ENCODE results near the gene PIWIL1. TPM values are rescaled to one million over a fixed set of nuclear protein-coding genes. Genes with fewer than 3 reads are reported as not detected.

Gene PIWIL1
- polyA plus RNA-seq, 4 donors = 0.21 TPM; not detected in 3

DNA sequence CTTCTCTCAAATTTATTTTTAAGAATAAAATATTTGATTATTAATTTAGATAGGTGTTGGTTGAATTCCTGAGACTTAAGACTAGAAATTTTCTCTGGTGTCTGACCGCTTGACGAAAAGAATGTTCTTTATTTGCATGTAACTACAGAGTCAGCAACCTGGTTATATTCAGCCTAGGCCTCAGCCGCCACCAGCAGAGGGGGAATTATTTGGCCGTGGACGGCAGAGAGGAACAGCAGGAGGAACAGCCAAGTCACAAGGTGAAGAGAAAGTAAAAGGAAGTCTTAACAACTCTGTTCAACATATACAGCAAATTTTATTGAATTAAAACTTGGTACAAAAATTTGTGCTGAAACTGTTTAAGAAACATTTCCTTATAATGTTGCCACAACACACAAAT lies 5.2 kb downstream of the PIWIL1 start:
- H3K4me1 ChIP-seq (ENCODE audit: control insufficient read depth in 3 of 3, insufficient read depth in 2 of 3, low read depth in 1 of 3, low read length in 2 of 3) = no peaks in the 10 kb centered on the region
- no peak overlapping the region for H3K27ac ChIP-seq (ENCODE audit: low read depth in 1 of 3, low read length in 2 of 3)
- DNase-seq (no peak), FAIRE-seq (no peak)
- H3K4me3 ChIP-seq (ENCODE audit: low read depth in 1 of 3, low read length in 3 of 3) = no peak overlapping the region
- H3K36me3 ChIP-seq (ENCODE audit: control insufficient read depth in 3 of 3, insufficient read depth in 2 of 3, low read depth in 1 of 3, low read length in 3 of 3) = no peaks in the 10 kb centered on the region
- H3K27me3 ChIP-seq (ENCODE audit: control insufficient read depth in 3 of 3, insufficient read depth in 3 of 3, low read length in 3 of 3) = peaks cover 0 to 16% (median 11%) of the 10 kb centered on the region in 3 donors
- no peaks in the 10 kb centered on the region for H3K9me3 ChIP-seq (ENCODE audit: control insufficient read depth in 2 of 2, insufficient read depth in 1 of 2, low read depth in 1 of 2, low read length in 1 of 2)
- 83 to 91% (median 85%) methylated on average over 5 of the region's 5 CpGs for WGBS, 3 donors

DNA sequence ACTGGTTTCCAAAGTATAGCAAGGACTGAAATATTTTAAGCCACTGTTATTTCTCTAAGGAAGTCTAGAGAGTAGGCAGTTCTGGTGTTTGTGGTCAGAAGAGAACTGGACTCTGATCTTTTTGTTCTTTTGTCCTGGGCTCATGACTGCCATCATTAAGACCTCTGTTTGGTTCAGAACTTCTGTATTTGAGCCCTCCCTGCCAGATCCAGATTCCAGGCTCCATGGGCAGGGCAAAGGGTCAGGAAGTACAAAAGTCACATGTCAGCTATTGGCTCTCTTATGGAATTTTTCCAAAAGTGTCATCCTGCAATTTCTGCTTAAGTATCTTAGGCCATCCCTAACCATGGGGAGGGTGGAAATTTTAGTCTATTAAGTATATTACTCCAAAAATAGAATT lies 6.8 kb downstream of the PIWIL1 start:
- H3K4me1 ChIP-seq (ENCODE audit: control insufficient read depth in 3 of 3, insufficient read depth in 2 of 3, low read depth in 1 of 3, low read length in 2 of 3) = no peaks in the 10 kb centered on the region
- peaks cover 0 to 11% (median 4%) of the 10 kb centered on the region in 3 donors for H3K27me3 ChIP-seq (ENCODE audit: control insufficient read depth in 3 of 3, insufficient read depth in 3 of 3, low read length in 3 of 3)
- H3K9me3 ChIP-seq (ENCODE audit: control insufficient read depth in 2 of 2, insufficient read depth in 1 of 2, low read depth in 1 of 2, low read length in 1 of 2) = no peaks in the 10 kb centered on the region
- no peak overlapping the region for H3K27ac ChIP-seq (ENCODE audit: low read depth in 1 of 3, low read length in 2 of 3)
- no peak for DNase-seq
- no peak overlapping the region for H3K4me3 ChIP-seq (ENCODE audit: low read depth in 1 of 3, low read length in 3 of 3)
- no peaks in the 10 kb centered on the region for H3K36me3 ChIP-seq (ENCODE audit: control insufficient read depth in 3 of 3, insufficient read depth in 2 of 3, low read depth in 1 of 3, low read length in 3 of 3)
- no peak for FAIRE-seq

DNA sequence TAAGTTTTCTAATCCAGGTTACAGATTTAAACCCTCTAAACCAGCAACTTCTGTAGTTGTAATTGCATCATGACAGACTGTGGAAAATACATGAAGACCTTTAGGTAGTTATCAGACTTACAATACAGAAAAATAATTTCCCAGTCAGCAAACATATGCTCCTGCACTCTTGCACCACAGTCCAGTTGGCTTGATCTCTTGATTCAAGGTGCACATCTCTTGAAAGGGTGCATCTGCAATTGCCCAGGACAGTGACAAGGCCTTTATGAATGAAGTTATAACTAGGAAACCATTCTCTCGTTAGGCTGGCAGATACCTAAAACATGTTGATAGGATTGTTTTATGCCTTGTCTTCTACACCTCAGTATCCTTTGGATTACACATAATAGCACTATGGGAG lies 7.6 kb downstream of the PIWIL1 start:
- no peaks in the 10 kb centered on the region for H3K4me1 ChIP-seq (ENCODE audit: control insufficient read depth in 3 of 3, insufficient read depth in 2 of 3, low read depth in 1 of 3, low read length in 2 of 3)
- no peaks in the 10 kb centered on the region for H3K9me3 ChIP-seq (ENCODE audit: control insufficient read depth in 2 of 2, insufficient read depth in 1 of 2, low read depth in 1 of 2, low read length in 1 of 2)
- H3K4me3 ChIP-seq (ENCODE audit: low read depth in 1 of 3, low read length in 3 of 3) = no peak overlapping the region
- H3K27me3 ChIP-seq (ENCODE audit: control insufficient read depth in 3 of 3, insufficient read depth in 3 of 3, low read length in 3 of 3) = peaks cover 0 to 4% (median 0%) of the 10 kb centered on the region in 3 donors
- no peaks in the 10 kb centered on the region for H3K36me3 ChIP-seq (ENCODE audit: control insufficient read depth in 3 of 3, insufficient read depth in 2 of 3, low read depth in 1 of 3, low read length in 3 of 3)
- no peak for DNase-seq
- 69 to 94% (median 76%) methylated on average over 1 of the region's 1 CpG for whole genome bisulfite sequencing, 3 donors
- no peak overlapping the region for H3K27ac ChIP-seq (ENCODE audit: low read depth in 1 of 3, low read length in 2 of 3)
- no peak for FAIRE-seq

DNA sequence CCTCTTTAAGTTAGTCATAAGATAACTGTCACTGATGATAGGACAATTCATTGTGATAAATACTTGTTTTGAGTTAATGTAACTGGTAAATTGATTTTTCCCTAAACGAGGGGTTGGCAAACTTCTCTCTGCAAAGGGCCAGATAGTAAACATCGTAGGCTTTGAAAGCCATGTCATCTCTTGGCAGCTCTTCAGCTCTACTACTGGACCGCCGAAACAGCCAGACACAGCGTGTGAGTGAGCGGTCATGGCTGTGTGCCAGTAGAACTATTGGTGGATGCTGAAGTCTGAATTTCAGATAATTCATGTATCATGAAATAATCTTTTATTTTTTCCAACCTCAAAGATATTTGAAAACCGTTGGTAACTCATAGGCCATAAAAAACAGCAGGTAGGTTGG lies 9.9 kb downstream of the PIWIL1 start:
- Histone ChIP-seq H3K36me3 (ENCODE audit: control insufficient read depth in 3 of 3, insufficient read depth in 2 of 3, low read depth in 1 of 3, low read length in 3 of 3) (no peaks in the 10 kb centered on the region), H3K4me3 (ENCODE audit: low read depth in 1 of 3, low read length in 3 of 3) (no peak overlapping the region), H3K27ac (ENCODE audit: low read depth in 1 of 3, low read length in 2 of 3) (no peak overlapping the region), H3K9me3 (ENCODE audit: control insufficient read depth in 2 of 2, insufficient read depth in 1 of 2, low read depth in 1 of 2, low read length in 1 of 2) (no peaks in the 10 kb centered on the region), H3K27me3 (ENCODE audit: control insufficient read depth in 3 of 3, insufficient read depth in 3 of 3, low read length in 3 of 3) (peaks cover 0 to 2% (median 0%) of the 10 kb centered on the region in 3 donors), H3K4me1 (ENCODE audit: control insufficient read depth in 3 of 3, insufficient read depth in 2 of 3, low read depth in 1 of 3, low read length in 2 of 3) (no peaks in the 10 kb centered on the region)
- DNase-seq = no peak
- 59 to 61% (median 60%) methylated on average over 7 of the region's 7 CpGs for WGBS, 3 donors
- no peak for FAIRE-seq

DNA sequence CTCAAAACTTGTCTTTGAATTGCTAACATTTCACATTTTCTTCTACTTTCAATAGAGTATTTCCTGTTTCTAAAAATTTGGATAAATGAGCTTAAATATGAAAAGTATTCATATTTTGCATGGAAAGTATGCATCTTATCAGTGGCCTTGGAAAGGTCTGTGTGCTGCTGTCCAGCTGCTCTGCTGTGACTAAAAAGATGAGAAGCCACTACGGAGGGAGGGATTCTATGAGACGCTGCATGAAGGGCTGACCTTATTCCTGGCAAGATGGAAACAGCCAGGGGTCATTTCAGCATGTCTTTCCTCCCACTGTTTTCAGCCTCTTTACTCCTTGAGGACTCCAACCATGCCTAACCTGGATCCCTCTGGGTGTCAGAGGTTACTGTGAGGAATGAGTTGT lies 13.0 kb downstream of the PIWIL1 start:
- no peak overlapping the region for H3K27ac ChIP-seq (ENCODE audit: low read depth in 1 of 3, low read length in 2 of 3)
- H3K9me3 ChIP-seq (ENCODE audit: control insufficient read depth in 2 of 2, insufficient read depth in 1 of 2, low read depth in 1 of 2, low read length in 1 of 2) = no peaks in the 10 kb centered on the region
- peaks cover 0 to 5% (median 2%) of the 10 kb centered on the region in 3 donors for H3K27me3 ChIP-seq (ENCODE audit: control insufficient read depth in 3 of 3, insufficient read depth in 3 of 3, low read length in 3 of 3)
- FAIRE-seq (no peak), DNase-seq (no peak)
- H3K36me3 ChIP-seq (ENCODE audit: control insufficient read depth in 3 of 3, insufficient read depth in 2 of 3, low read depth in 1 of 3, low read length in 3 of 3) = no peaks in the 10 kb centered on the region
- no peaks in the 10 kb centered on the region for H3K4me1 ChIP-seq (ENCODE audit: control insufficient read depth in 3 of 3, insufficient read depth in 2 of 3, low read depth in 1 of 3, low read length in 2 of 3)
- WGBS, 3 donors = 69 to 77% (median 73%) methylated on average over 2 of the region's 2 CpGs
- no peak overlapping the region for H3K4me3 ChIP-seq (ENCODE audit: low read depth in 1 of 3, low read length in 3 of 3)

DNA sequence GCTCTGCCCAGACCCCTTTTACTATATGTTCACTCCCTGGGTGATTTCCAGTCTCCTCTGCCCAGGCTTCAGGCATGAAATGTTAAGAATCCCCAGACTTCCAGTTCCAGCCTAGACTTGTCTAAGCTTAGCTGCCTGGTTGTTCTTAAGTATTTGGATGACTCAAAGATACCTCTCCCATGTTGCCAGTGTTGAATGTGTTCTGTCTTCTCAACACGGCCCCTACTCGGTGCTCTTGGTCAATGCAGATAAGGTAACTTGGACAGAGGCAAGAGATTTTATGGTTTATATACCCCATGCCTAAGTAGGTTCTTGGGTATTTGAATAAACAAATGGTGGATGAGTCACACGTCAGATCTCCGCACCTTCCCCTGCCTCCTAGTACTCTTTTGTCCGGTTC lies 13.6 kb downstream of the PIWIL1 start:
- WGBS, 3 donors = 24 to 59% (median 58%) methylated on average over 5 of the region's 5 CpGs
- DNase-seq = no peak
- no peaks in the 10 kb centered on the region for H3K36me3 ChIP-seq (ENCODE audit: control insufficient read depth in 3 of 3, insufficient read depth in 2 of 3, low read depth in 1 of 3, low read length in 3 of 3)
- no peaks in the 10 kb centered on the region for H3K9me3 ChIP-seq (ENCODE audit: control insufficient read depth in 2 of 2, insufficient read depth in 1 of 2, low read depth in 1 of 2, low read length in 1 of 2)
- no peaks in the 10 kb centered on the region for H3K4me1 ChIP-seq (ENCODE audit: control insufficient read depth in 3 of 3, insufficient read depth in 2 of 3, low read depth in 1 of 3, low read length in 2 of 3)
- peaks cover 0 to 5% (median 2%) of the 10 kb centered on the region in 3 donors for H3K27me3 ChIP-seq (ENCODE audit: control insufficient read depth in 3 of 3, insufficient read depth in 3 of 3, low read length in 3 of 3)
- no peak overlapping the region for H3K4me3 ChIP-seq (ENCODE audit: low read depth in 1 of 3, low read length in 3 of 3)
- no peak for FAIRE-seq
- H3K27ac ChIP-seq (ENCODE audit: low read depth in 1 of 3, low read length in 2 of 3) = no peak overlapping the region

DNA sequence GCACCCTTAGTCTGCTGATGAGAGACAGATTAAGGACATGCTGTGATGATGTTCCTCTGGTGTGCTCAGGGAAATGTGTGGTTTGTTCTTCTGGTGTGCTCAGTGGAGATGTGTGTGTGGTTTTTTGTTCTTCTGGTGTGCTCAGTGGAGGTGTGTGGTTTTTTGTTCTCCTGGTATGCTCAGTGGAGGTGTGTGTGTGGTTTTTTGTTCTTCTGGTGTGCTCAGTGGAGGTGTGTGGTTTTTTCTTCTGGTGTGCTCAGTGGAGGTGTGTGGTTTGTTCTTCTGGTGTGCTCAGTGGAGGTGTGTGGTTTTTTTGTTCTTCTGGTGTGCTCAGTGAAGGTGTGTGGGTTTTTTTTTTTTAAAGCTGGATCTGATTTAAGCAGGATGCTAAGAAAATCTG lies 15.4 kb downstream of the PIWIL1 start:
- Histone ChIP-seq H3K9me3 (ENCODE audit: control insufficient read depth in 2 of 2, insufficient read depth in 1 of 2, low read depth in 1 of 2, low read length in 1 of 2) (no peaks in the 10 kb centered on the region), H3K27me3 (ENCODE audit: control insufficient read depth in 3 of 3, insufficient read depth in 3 of 3, low read length in 3 of 3) (peaks cover 0 to 8% (median 6%) of the 10 kb centered on the region in 3 donors), H3K4me3 (ENCODE audit: low read depth in 1 of 3, low read length in 3 of 3) (no peak overlapping the region), H3K36me3 (ENCODE audit: control insufficient read depth in 3 of 3, insufficient read depth in 2 of 3, low read depth in 1 of 3, low read length in 3 of 3) (no peaks in the 10 kb centered on the region), H3K4me1 (ENCODE audit: control insufficient read depth in 3 of 3, insufficient read depth in 2 of 3, low read depth in 1 of 3, low read length in 2 of 3) (no peaks in the 10 kb centered on the region), H3K27ac (ENCODE audit: low read depth in 1 of 3, low read length in 2 of 3) (no peak overlapping the region)
- DNase-seq = no peak
- no peak for FAIRE-seq

DNA sequence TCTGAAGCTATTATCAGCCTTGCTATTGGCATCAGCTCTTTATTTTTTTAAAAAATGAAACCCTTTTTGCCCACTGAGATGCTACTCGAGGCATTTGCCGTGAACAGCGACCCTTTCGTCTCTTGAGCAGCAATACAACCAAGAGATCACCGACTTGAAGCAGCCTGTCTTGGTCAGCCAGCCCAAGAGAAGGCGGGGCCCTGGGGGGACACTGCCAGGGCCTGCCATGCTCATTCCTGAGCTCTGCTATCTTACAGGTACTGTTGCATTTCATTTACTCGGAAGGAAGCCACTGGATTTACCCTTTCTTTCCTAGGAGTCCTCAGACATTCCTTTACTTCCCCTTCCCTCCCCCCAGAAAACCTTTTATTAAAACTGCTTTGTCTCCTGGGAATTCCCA lies 16.7 kb downstream of the PIWIL1 start:
- FAIRE-seq = no peak
- no peak for DNase-seq

DNA sequence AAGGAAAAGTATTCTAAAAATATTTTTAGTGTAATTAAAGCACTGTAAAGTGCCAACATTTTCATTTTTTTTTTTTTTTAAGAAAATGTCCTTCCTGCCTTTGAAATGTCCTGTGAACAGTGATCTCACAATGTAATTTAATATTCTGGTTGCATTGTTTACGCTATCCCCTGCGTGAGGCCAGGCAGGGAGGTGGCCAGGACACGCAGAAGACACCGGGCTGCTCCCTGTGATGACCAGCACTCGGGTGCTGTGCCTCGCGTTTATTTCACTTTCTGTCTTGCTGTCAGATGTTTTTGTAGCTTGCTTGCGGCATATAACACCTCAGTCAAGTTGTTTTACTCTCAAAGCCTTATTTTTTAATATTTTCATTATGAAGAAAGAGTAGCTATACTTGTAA lies 18.5 kb downstream of the PIWIL1 start:
- H3K27ac ChIP-seq (ENCODE audit: low read depth in 1 of 3, low read length in 2 of 3) = no peak overlapping the region
- H3K4me1 ChIP-seq (ENCODE audit: control insufficient read depth in 3 of 3, insufficient read depth in 2 of 3, low read depth in 1 of 3, low read length in 2 of 3) = no peaks in the 10 kb centered on the region
- no peak overlapping the region for H3K4me3 ChIP-seq (ENCODE audit: low read depth in 1 of 3, low read length in 3 of 3)
- H3K36me3 ChIP-seq (ENCODE audit: control insufficient read depth in 3 of 3, insufficient read depth in 2 of 3, low read depth in 1 of 3, low read length in 3 of 3) = no peaks in the 10 kb centered on the region
- WGBS, 3 donors = 52 to 80% (median 64%) methylated on average over 8 of the region's 8 CpGs
- H3K27me3 ChIP-seq (ENCODE audit: control insufficient read depth in 3 of 3, insufficient read depth in 3 of 3, low read length in 3 of 3) = peaks cover 0 to 11% (median 6%) of the 10 kb centered on the region in 3 donors
- H3K9me3 ChIP-seq (ENCODE audit: control insufficient read depth in 2 of 2, insufficient read depth in 1 of 2, low read depth in 1 of 2, low read length in 1 of 2) = no peaks in the 10 kb centered on the region
- FAIRE-seq (no peak), DNase-seq (no peak)

More for the DNA sequence above, 16.7 kb downstream of the PIWIL1 start:
- no peak overlapping the region for H3K27ac ChIP-seq (ENCODE audit: low read depth in 1 of 3, low read length in 2 of 3)
- H3K9me3 ChIP-seq (ENCODE audit: control insufficient read depth in 2 of 2, insufficient read depth in 1 of 2, low read depth in 1 of 2, low read length in 1 of 2) = no peaks in the 10 kb centered on the region
- no peak overlapping the region for H3K4me3 ChIP-seq (ENCODE audit: low read depth in 1 of 3, low read length in 3 of 3)
- 67 to 76% (median 69%) methylated on average over 7 of the region's 7 CpGs for WGBS, 3 donors
- no peaks in the 10 kb centered on the region for H3K36me3 ChIP-seq (ENCODE audit: control insufficient read depth in 3 of 3, insufficient read depth in 2 of 3, low read depth in 1 of 3, low read length in 3 of 3)
- no peaks in the 10 kb centered on the region for H3K4me1 ChIP-seq (ENCODE audit: control insufficient read depth in 3 of 3, insufficient read depth in 2 of 3, low read depth in 1 of 3, low read length in 2 of 3)
- peaks cover 0 to 11% (median 6%) of the 10 kb centered on the region in 3 donors for H3K27me3 ChIP-seq (ENCODE audit: control insufficient read depth in 3 of 3, insufficient read depth in 3 of 3, low read length in 3 of 3)
